ENCODE measurements around the gene MRTFB. TPM values are rescaled to one million over a fixed set of nuclear protein-coding genes. Genes with fewer than 3 reads are reported as not detected.
A peak's percentile ranks its signal among the peaks of the same experiment; 100 is the strongest.
"Not testable (repeated sequence)": the region's sequence is repeated elsewhere in the genome, so short reads cannot be mapped to it uniquely, and the experiment has no call there.

The MRTFB gene, protein sequence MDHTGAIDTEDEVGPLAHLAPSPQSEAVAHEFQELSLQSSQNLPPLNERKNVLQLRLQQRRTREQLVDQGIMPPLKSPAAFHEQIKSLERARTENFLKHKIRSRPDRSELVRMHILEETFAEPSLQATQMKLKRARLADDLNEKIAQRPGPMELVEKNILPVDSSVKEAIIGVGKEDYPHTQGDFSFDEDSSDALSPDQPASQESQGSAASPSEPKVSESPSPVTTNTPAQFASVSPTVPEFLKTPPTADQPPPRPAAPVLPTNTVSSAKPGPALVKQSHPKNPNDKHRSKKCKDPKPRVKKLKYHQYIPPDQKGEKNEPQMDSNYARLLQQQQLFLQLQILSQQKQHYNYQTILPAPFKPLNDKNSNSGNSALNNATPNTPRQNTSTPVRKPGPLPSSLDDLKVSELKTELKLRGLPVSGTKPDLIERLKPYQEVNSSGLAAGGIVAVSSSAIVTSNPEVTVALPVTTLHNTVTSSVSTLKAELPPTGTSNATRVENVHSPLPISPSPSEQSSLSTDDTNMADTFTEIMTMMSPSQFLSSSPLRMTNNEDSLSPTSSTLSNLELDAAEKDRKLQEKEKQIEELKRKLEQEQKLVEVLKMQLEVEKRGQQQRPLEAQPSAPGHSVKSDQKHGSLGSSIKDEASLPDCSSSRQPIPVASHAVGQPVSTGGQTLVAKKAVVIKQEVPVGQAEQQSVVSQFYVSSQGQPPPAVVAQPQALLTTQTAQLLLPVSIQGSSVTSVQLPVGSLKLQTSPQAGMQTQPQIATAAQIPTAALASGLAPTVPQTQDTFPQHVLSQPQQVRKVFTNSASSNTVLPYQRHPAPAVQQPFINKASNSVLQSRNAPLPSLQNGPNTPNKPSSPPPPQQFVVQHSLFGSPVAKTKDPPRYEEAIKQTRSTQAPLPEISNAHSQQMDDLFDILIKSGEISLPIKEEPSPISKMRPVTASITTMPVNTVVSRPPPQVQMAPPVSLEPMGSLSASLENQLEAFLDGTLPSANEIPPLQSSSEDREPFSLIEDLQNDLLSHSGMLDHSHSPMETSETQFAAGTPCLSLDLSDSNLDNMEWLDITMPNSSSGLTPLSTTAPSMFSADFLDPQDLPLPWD
- total RNA-seq = 10 to 100 TPM in 4 of 5 donors, 1 to 10 TPM in 1; 9.8 to 81.6 (median 47.8) TPM
- polyA plus RNA-seq = 1 to 10 TPM; 4.3 to 5.1 (median 4.5) TPM
- long read RNA-seq, donor 1, partial matches to known transcripts = 0 of 1 reads
- long read RNA-seq, donor 1, other reads (novel, unspliced or antisense) = 0 of 1 reads
- long read RNA-seq, donor 2, full-length matches to known transcripts = 1 of 1 reads
- long read RNA-seq, donor 2, partial matches to known transcripts = 0 of 1 reads
- long read RNA-seq, donor 2, other reads (novel, unspliced or antisense) = 0 of 1 reads
- long read RNA-seq, donor 3 = 0 reads
- long read RNA-seq, donor 4 = 0 reads
- long read RNA-seq, donor 5 = 0 reads
- long read RNA-seq, donor 6, full-length matches to known transcripts = 2 of 2 reads
- long read RNA-seq, donor 6, partial matches to known transcripts = 0 of 2 reads
- long read RNA-seq, donor 6, other reads (novel, unspliced or antisense) = 0 of 2 reads
- long read RNA-seq, donor 7 = 0 reads
- long read RNA-seq, donor 8 = 0 reads
- long read RNA-seq, donor 9, full-length matches to known transcripts = 1 of 1 reads
- long read RNA-seq, donor 9, partial matches to known transcripts = 0 of 1 reads
- long read RNA-seq, donor 9, other reads (novel, unspliced or antisense) = 0 of 1 reads
- long read RNA-seq, donor 10 = 0 reads

- TF ChIP-seq POLR2A (IDR thresholded peaks at IDR 0.05) = no peak
- no peak for TF ChIP-seq EP300 (IDR thresholded peaks at IDR 0.05)
- peak in 1 of 7 experiments; percentile 10 for TF ChIP-seq CTCF (IDR thresholded peaks at IDR 0.05)
- peak in 2 of 3 donors; percentile 56 to 72 for TF ChIP-seq POLR2AphosphoS5 (IDR thresholded peaks at IDR 0.05)
- Histone ChIP-seq H3K27me3 (no peaks in the 10 kb centered on the region), H3K9me3 (no peaks in the 10 kb centered on the region), H3K4me3 (peak within 1 kb of the TSS; percentile 81 to 99 (median 93)), H3K27ac (peak within 1 kb of the TSS; percentile 85 to 95 (median 90)), H3K36me3 (no peaks in the 10 kb centered on the region), H3K4me1 (peaks cover 3 to 46% (median 25%) of the 10 kb centered on the region in 4 donors)
- intact Hi-C loops (cut with DNase I; ENCODE audit: low total_unique reads) = no loop called here
- WGBS, 5 donors = 0 to 3% (median 1%) methylated on average over 28 to 86 of the region's 86 CpGs
- DNase-seq = peak; percentile 88 to 95
Measured at GRCh38 chr16:14070877-14071575, at the start of gene MRTFB. MRTFB (plus strand) TSS chr16:14071319; CDS start chr16:14140607, 69,288 bp downstream.

DNA sequence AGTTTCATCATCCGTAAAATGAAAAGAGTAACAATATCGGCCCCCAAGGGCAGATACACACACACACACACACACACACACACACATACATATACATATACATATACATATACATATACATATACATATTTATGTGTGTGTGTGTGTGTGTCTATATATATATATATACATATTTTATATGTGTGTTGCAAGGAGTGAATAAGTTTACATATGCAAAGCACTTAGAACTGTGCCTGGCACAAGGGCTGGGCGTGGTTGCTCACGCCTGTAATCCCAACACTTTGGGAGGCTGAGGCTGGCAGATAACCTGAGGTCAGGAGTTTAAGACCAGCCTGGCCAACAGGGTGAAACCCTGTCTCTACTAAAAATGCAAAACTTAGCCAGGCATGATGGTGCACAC is 47.6 kb upstream of the MRTFB start:
- intact Hi-C loops (cut with DNase I; ENCODE audit: low total_unique reads); DNase-seq; H3K27me3 ChIP-seq; H3K36me3 ChIP-seq; H3K27ac ChIP-seq; H3K4me1 ChIP-seq; H3K4me3 ChIP-seq; H3K9me3 ChIP-seq: not testable (repeated sequence)
- 56 to 90% (median 71%) methylated on average over 4 of the region's 4 CpGs for WGBS, 5 donors

- Histone ChIP-seq H3K4me3 (no peak overlapping the region), H3K27me3 (no peaks in the 10 kb centered on the region), H3K9me3 (no peaks in the 10 kb centered on the region), H3K4me1 (peaks cover 0 to 10% (median 0%) of the 10 kb centered on the region in 4 donors), H3K36me3 (no peaks in the 10 kb centered on the region), H3K27ac (no peak overlapping the region)
- TF ChIP-seq EP300 (IDR thresholded peaks at IDR 0.05) = no peak
- TF ChIP-seq POLR2A (IDR thresholded peaks at IDR 0.05) = no peak
- TF ChIP-seq CTCF (IDR thresholded peaks at IDR 0.05) = no peak
- TF ChIP-seq POLR2AphosphoS5 (IDR thresholded peaks at IDR 0.05) = no peak
- no peak for DNase-seq
- intact Hi-C loops (cut with DNase I; ENCODE audit: low total_unique reads) = no loop called here
- WGBS, 5 donors = 20 to 44% (median 35%) methylated on average over 2 of the region's 2 CpGs
Measured at GRCh38 chr16:14024283-14024682, 46.8 kb upstream of the MRTFB start.

Measured in stomach (tissue), 19 donors.